Fibroblast of lung (primary cell): ENCODE measurements around the gene ERCC8. TPM values are rescaled to one million over a fixed set of nuclear protein-coding genes. Genes with fewer than 3 reads are reported as not detected.

Experiments
- DNase-seq, 2 donors: peaks; one replicate each; pipeline versions ENCODE4 v3.0.0 to v3.0.0-alpha.2; 2010; ENCODE audit warnings: low read depth in 2 of 2
- H2AFZ ChIP-seq: 2 replicates; pipeline ENCODE4 v1.5.1; 2012; ENCODE audit warnings: low read length, control low read depth, inconsistent platforms
- H3K27ac ChIP-seq: 2 replicates; pipeline ENCODE4 v1.5.1; 2011; ENCODE audit warnings: low read length, control low read depth; ENCODE audit not compliant: insufficient read depth
- H3K27me3 ChIP-seq: 2 replicates; pipeline ENCODE4 v1.5.1; 2011; ENCODE audit warnings: mild to moderate bottlenecking, low read length; ENCODE audit not compliant: control insufficient read depth, insufficient read depth
- H3K36me3 ChIP-seq: 2 replicates; pipeline ENCODE4 v1.5.1; 2011; ENCODE audit warnings: low read length; ENCODE audit not compliant: control insufficient read depth, insufficient read depth
- H3K4me1 ChIP-seq: 2 replicates; pipeline ENCODE4 v1.5.1; 2011; ENCODE audit warnings: low read length; ENCODE audit not compliant: control insufficient read depth, insufficient read depth; ENCODE audit errors: extremely low read depth
- H3K4me2 ChIP-seq: 2 replicates; pipeline ENCODE4 v1.5.1; 2011; ENCODE audit warnings: low read length, control low read depth; ENCODE audit not compliant: insufficient read depth; ENCODE audit errors: extremely low read depth
- H3K4me3 ChIP-seq, 4 experiments: fragments of 200-600 bp in 1 of 4; sonication (generic) in 1 of 4; replicated peaks in 1 of 4; 2 replicates each; pipeline ENCODE4 v1.5.1; 2011 to 2016; ENCODE audit warnings: low read length in 4 of 4, low read depth in 3 of 4, mild to moderate bottlenecking in 3 of 4, control low read depth in 2 of 4, inconsistent platforms in 1 of 4, mixed read lengths in 1 of 4; ENCODE audit not compliant: insufficient read depth in 1 of 4; ENCODE audit errors: control extremely low read depth in 1 of 4
- H3K79me2 ChIP-seq: 2 replicates; pipeline ENCODE4 v1.5.1; 2012; ENCODE audit warnings: mild to moderate bottlenecking, low read length, inconsistent platforms; ENCODE audit not compliant: control insufficient read depth, insufficient read depth
- H3K9ac ChIP-seq: 2 replicates; pipeline ENCODE4 v1.5.1; 2011; ENCODE audit warnings: mild to moderate bottlenecking, low read length, control low read depth; ENCODE audit not compliant: insufficient read depth
- H3K9me3 ChIP-seq: 2 replicates; pipeline ENCODE4 v1.5.1; 2012; ENCODE audit warnings: low read depth, low read length; ENCODE audit not compliant: control insufficient read depth, insufficient read depth
- H4K20me1 ChIP-seq: 2 replicates; pipeline ENCODE4 v1.5.1; 2011; ENCODE audit warnings: low read length; ENCODE audit not compliant: control insufficient read depth, insufficient read depth; ENCODE audit errors: extremely low read depth
- CTCF ChIP-seq, 2 donors: IDR thresholded peaks in 1 of 2; conservative IDR thresholded peaks in 1 of 2; 1 replicate in 1 of 2; 2 replicates in 1 of 2; pipeline ENCODE4 v1.5.1; 2011 to 2012; ENCODE audit warnings: low read length in 2 of 2, control low read depth in 1 of 2, inconsistent platforms in 1 of 2, low read depth in 1 of 2, mild to moderate bottlenecking in 1 of 2
- EZH2 ChIP-seq: IDR thresholded peaks from 2 replicates; pipeline ENCODE4 v1.5.1; 2012; ENCODE audit warnings: low read length, control low read depth, mild to moderate bottlenecking; ENCODE audit errors: missing control alignments
- polyA plus RNA-seq, 2 donors: library from polyadenylated mRNA; depleted of rRNA in 1 of 2; stranded (reverse) in 1 of 2; unstranded in 1 of 2; fragments of >200 nt; gene quantifications; 2 replicates each; pipeline ENCODE4 v1.2.1, GENCODE V29; 2011 to 2012; ENCODE audit warnings: missing spikeins in 1 of 2
- total RNA-seq: library from RNA; depleted of rRNA; stranded (reverse); fragments of >200 nt; gene quantifications from 2 replicates; pipeline ENCODE4 v1.2.1, GENCODE V29; 2014

Gene ERCC8
- total and polyA plus RNA-seq, 2 donors (not counting 1 experiment from before 2014, with no cell fraction given): 16.3 to 23.7 TPM

GRCh38 chr5:60852317-60852716, 92.6 kb downstream of the ERCC8 start:
- H3K27me3 ChIP-seq: no peaks in the 10 kb centered on the region
- H3K4me2 ChIP-seq: no peak overlapping the region
- H3K4me1 ChIP-seq: no peaks in the 10 kb centered on the region
- H4K20me1 ChIP-seq: no peaks in the 10 kb centered on the region
- H3K36me3 ChIP-seq: no peaks in the 10 kb centered on the region
- no peak overlapping the region for H3K27ac ChIP-seq
- H3K9ac ChIP-seq: no peak overlapping the region
- H3K9me3 ChIP-seq: no peaks in the 10 kb centered on the region
- no peak for DNase-seq
- H3K79me2 ChIP-seq: no peaks in the 10 kb centered on the region
- H2AFZ ChIP-seq: no peak overlapping the region
- TF ChIP-seq EZH2 (no peak), CTCF (conservative IDR thresholded peaks at IDR 0.05 in 1 of 2, IDR thresholded peaks at IDR 0.05 in 1 of 2; ENCODE audit: low read depth in 1 of 2, low read length in 2 of 2) (no peak)
- H3K4me3 ChIP-seq: no peak overlapping the region

- Histone ChIP-seq H3K4me2 (no peak overlapping the region), H3K36me3 (no peaks in the 10 kb centered on the region), H3K9me3 (no peaks in the 10 kb centered on the region), H3K4me3 (no peak overlapping the region), H3K27me3 (no peaks in the 10 kb centered on the region), H3K4me1 (no peaks in the 10 kb centered on the region), H2AFZ (no peak overlapping the region), H4K20me1 (no peaks in the 10 kb centered on the region), H3K79me2 (no peaks in the 10 kb centered on the region), H3K9ac (no peak overlapping the region), H3K27ac (no peak overlapping the region)
- TF ChIP-seq EZH2 (no peak), CTCF (conservative IDR thresholded peaks at IDR 0.05 in 1 of 2, IDR thresholded peaks at IDR 0.05 in 1 of 2; ENCODE audit: low read depth in 1 of 2, low read length in 2 of 2) (no peak)
- peak in 1 of 2 donors; percentile 29 for DNase-seq
Measured at GRCh38 chr5:60851626-60852025, 93.2 kb downstream of the ERCC8 start.

GRCh38 chr5:60846298-60846697, 98.6 kb downstream of the ERCC8 start:
- Histone ChIP-seq H3K79me2 (no peaks in the 10 kb centered on the region), H3K9me3 (no peaks in the 10 kb centered on the region), H3K27me3 (peaks cover 33% of the 10 kb centered on the region), H2AFZ (no peak overlapping the region), H3K4me2 (no peak overlapping the region), H3K4me3 (no peak overlapping the region), H3K9ac (no peak overlapping the region), H4K20me1 (no peaks in the 10 kb centered on the region), H3K4me1 (no peaks in the 10 kb centered on the region), H3K36me3 (no peaks in the 10 kb centered on the region), H3K27ac (no peak overlapping the region)
- TF ChIP-seq CTCF (conservative IDR thresholded peaks at IDR 0.05 in 1 of 2, IDR thresholded peaks at IDR 0.05 in 1 of 2; ENCODE audit: low read depth in 1 of 2, low read length in 2 of 2) (no peak), EZH2 (no peak)
- DNase-seq: no peak
